Uterus (tissue), 2 donors: ENCODE results near the gene GNG7.

Source experiments
- POLR2A ChIP-seq, 2 donors: fragments of 450-650 bp; IDR thresholded peaks; one replicate each; pipeline ENCODE4 v1.6.1; 2016; ENCODE audit warnings: antibody characterized with exemption in 2 of 2, mild to moderate bottlenecking in 1 of 2, moderate library complexity in 1 of 2
- TF ChIP-seq, protein P1 (sequence below), 4 experiments: fragments of 200-600 bp in 2 of 4; fragments of 450-650 bp in 2 of 4; sonication (generic) in 2 of 4; IDR thresholded peaks; one replicate each; pipeline ENCODE4 v1.5.1; 2016 to 2019; ENCODE audit warnings: antibody characterized with exemption in 4 of 4, mild to moderate bottlenecking in 2 of 4, moderate library complexity in 1 of 4

DNA sequence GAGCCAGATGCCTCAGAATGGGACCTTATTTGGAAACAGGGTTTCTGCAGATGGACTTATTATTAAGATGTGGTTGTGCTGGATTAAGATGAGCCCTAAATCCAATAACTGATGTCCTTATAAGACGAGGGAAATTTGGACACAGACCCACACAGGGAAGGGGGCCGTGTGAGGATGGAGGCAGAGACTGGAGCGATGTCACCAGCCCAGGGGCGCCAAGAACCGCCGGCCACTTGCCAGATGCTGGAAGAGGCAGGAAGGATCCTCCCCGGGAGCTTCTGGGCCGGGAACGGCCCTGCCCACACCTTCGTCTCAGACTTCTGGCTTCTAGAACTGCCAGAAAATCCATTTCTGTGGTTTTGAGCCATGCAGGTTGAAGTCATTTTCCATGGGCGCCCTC is 26.6 kb downstream of the GNG7 start:
- TF ChIP-seq, protein P1, sequence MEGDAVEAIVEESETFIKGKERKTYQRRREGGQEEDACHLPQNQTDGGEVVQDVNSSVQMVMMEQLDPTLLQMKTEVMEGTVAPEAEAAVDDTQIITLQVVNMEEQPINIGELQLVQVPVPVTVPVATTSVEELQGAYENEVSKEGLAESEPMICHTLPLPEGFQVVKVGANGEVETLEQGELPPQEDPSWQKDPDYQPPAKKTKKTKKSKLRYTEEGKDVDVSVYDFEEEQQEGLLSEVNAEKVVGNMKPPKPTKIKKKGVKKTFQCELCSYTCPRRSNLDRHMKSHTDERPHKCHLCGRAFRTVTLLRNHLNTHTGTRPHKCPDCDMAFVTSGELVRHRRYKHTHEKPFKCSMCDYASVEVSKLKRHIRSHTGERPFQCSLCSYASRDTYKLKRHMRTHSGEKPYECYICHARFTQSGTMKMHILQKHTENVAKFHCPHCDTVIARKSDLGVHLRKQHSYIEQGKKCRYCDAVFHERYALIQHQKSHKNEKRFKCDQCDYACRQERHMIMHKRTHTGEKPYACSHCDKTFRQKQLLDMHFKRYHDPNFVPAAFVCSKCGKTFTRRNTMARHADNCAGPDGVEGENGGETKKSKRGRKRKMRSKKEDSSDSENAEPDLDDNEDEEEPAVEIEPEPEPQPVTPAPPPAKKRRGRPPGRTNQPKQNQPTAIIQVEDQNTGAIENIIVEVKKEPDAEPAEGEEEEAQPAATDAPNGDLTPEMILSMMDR (IDR thresholded peaks at IDR 0.05): no peak
- TF ChIP-seq POLR2A (IDR thresholded peaks at IDR 0.05): no peak
